ENCODE data around the gene FEZ2.

GRCh38 chr2:36539631-36540030 is 58.3 kb downstream of the FEZ2 start:
- TF ChIP-seq CHD2 (IDR thresholded peaks at IDR 0.05; ENCODE audit: low read depth, low read length) = no peak
- TF ChIP-seq TAF1 (IDR thresholded peaks at IDR 0.05; ENCODE audit: control insufficient read depth, extremely low read depth, insufficient read depth, low read length, severe bottlenecking) = no peak
- TF ChIP-seq RNF2 (IDR thresholded peaks at IDR 0.05) = no peak
- TF ChIP-seq KLF16 (IDR thresholded peaks at IDR 0.05) = no peak
- TF ChIP-seq ZNF263 (CRISPR knock-in tag; IDR thresholded peaks at IDR 0.05; ENCODE audit: borderline replicate concordance) = no peak
- TF ChIP-seq POLR2A (conservative IDR thresholded peaks at IDR 0.05) = no peak
- TF ChIP-seq CHD4 (IDR thresholded peaks at IDR 0.05; ENCODE audit: insufficient read depth, insufficient replicate concordance, low read depth, low read length, poor library complexity, severe bottlenecking) = no peak

Data from K562 (cell line).